Keratinocyte (primary cell): Measurements from ENCODE around the gene TNFRSF11A.

Experiments used
- CTCF ChIP-seq, 3 experiments: IDR thresholded peaks in 1 of 3; conservative IDR thresholded peaks in 1 of 3; optimal IDR thresholded peaks in 1 of 3; 2 replicates in 2 of 3; 3 replicates in 1 of 3; pipeline versions ENCODE3 to v1.5.1; 2011; ENCODE audit warnings: low read length in 3 of 3, mild to moderate bottlenecking in 3 of 3, moderate library complexity in 2 of 3, control low read depth in 1 of 3, inconsistent platforms in 1 of 3; ENCODE audit not compliant: insufficient read depth in 2 of 3; ENCODE audit errors: extremely low read depth in 1 of 3
- EZH2 ChIP-seq: IDR thresholded peaks from one replicate; pipeline ENCODE4 v1.6.1; 2012; ENCODE audit warnings: inconsistent platforms, mild to moderate bottlenecking, low read length, moderate library complexity

GRCh38 chr18:62353170-62353569, 28.1 kb downstream of the TNFRSF11A start:
- TF ChIP-seq CTCF (optimal IDR thresholded peaks at IDR 0.05 in 1 of 3, IDR thresholded peaks at IDR 0.05 in 1 of 3, conservative IDR thresholded peaks at IDR 0.05 in 1 of 3; ENCODE audit: extremely low read depth in 1 of 3, insufficient read depth in 2 of 3, low read length in 3 of 3) (no peak), EZH2 (no peak)
